ENCODE results near the gene KDM7A. TPM values are rescaled to one million over a fixed set of nuclear protein-coding genes. Genes with fewer than 3 reads are reported as not detected.

The KDM7A gene
- total and polyA plus RNA-seq, 2 of the 4 experiments (the other 2 are of a cell fraction), result 1.5 to 2.3 TPM

GRCh38 chr7:140069298-140069949 is 107.4 kb downstream of the KDM7A start:
- Histone ChIP-seq H2BK5ac (ENCODE audit: low read depth, low read length, poor library complexity, severe bottlenecking) (no peak overlapping the region), H3K9me3 (ENCODE audit: control insufficient read depth, insufficient read depth, low read length) (peaks cover 7% of the 10 kb centered on the region), H2BK20ac (ENCODE audit: low read depth, low read length) (no peak overlapping the region), H2AK5ac (ENCODE audit: low read depth, low read length) (no peak overlapping the region), H3K4me3 (ENCODE audit: insufficient read depth, low read depth, low read length) (no peak overlapping the region), H4K8ac (ENCODE audit: low read depth in 2 of 2, low read length in 2 of 2) (no peak overlapping the region), H3K23ac (ENCODE audit: low read depth, low read length) (no peak overlapping the region), H3K27me3 (ENCODE audit: control insufficient read depth, insufficient read depth, low read length) (peaks cover 8% of the 10 kb centered on the region), H2AFZ (replicated peaks; ENCODE audit: low read length, poor library complexity) (no peak overlapping the region), H3K4me2 (ENCODE audit: low read depth, low read length) (no peak overlapping the region), H3K9me1 (ENCODE audit: insufficient read depth, low read length) (no peaks in the 10 kb centered on the region), H4K5ac (ENCODE audit: low read depth, low read length) (no peak overlapping the region), H3K79me1 (ENCODE audit: low read depth in 1 of 2, low read length in 2 of 2) (no peaks in the 10 kb centered on the region), H2BK120ac (ENCODE audit: low read depth, low read length) (no peak overlapping the region), H2BK15ac (ENCODE audit: low read depth, low read length) (no peak overlapping the region), H3K27ac (ENCODE audit: insufficient read depth, low read length) (no peak overlapping the region), H3K36me3 (ENCODE audit: control insufficient read depth, insufficient read depth, low read length) (no peaks in the 10 kb centered on the region), H3K4me1 (ENCODE audit: control insufficient read depth, insufficient read depth, low read length) (no peaks in the 10 kb centered on the region), H4K91ac (ENCODE audit: insufficient read depth, low read depth, low read length) (no peak overlapping the region), H3K18ac (ENCODE audit: low read depth, low read length) (no peak overlapping the region), H4K20me1 (ENCODE audit: insufficient read depth, low read length) (no peaks in the 10 kb centered on the region), H3K14ac (replicated peaks; ENCODE audit: low read depth, low read length) (no peak overlapping the region), H3K9ac (ENCODE audit: low read depth, low read length) (no peak overlapping the region), H2AK9ac (replicated peaks; ENCODE audit: low read depth, low read length, poor library complexity) (no peak overlapping the region), H3K56ac (ENCODE audit: extremely low read depth, insufficient read depth, low read length) (no peak overlapping the region), H3K4ac (ENCODE audit: low read depth, low read length) (no peak overlapping the region)
- ATAC-seq (ENCODE audit: low read depth), result no peak
- CTCF ChIA-PET, result no interaction called here
- intact Hi-C loops (cut with micrococcal nuclease), result no loop called here
- 67% methylated on average over 1 of the region's 4 CpGs; no CpG with 5 or more reads in 1 of the 2 experiments for WGBS, 2 experiments (ENCODE audit: extremely low coverage in 2 of 2, insufficient read length in 1 of 2)
- in situ Hi-C loops (cut with MboI; ENCODE audit: low sequenced_read_pairs), result no loop called here
- DNase-seq, result no peak
- POLR2A ChIA-PET (ENCODE audit: unreplicated experiment), result no interaction called here
- TF ChIP-seq SMC3 (IDR thresholded peaks at IDR 0.05; ENCODE audit: low read depth, low read length) (no peak), MAZ (IDR thresholded peaks at IDR 0.05; ENCODE audit: borderline replicate concordance, low read depth, low read length) (no peak), CHD1 (IDR thresholded peaks at IDR 0.05; ENCODE audit: low read depth, low read length) (no peak), RAD21 (IDR thresholded peaks at IDR 0.05; ENCODE audit: low read length) (no peak), CEBPB (IDR thresholded peaks at IDR 0.05; ENCODE audit: low read depth, low read length) (no peak), CTCF (conservative IDR thresholded peaks at IDR 0.05; ENCODE audit: low read depth, low read length) (no peak), RFX5 (IDR thresholded peaks at IDR 0.05; ENCODE audit: low read depth, low read length) (no peak), NFE2L2 (IDR thresholded peaks at IDR 0.05; ENCODE audit: low read depth, low read length) (no peak)
- dilution Hi-C loops (cut with HindIII; ENCODE audit: low sequenced_read_pairs, unreplicated experiment), result no loop called here
- no TSS peak for BruUV-seq (replicated peaks)
